Immature natural killer cell (primary cell): ENCODE measurements around the gene SGSM2. TPM values are rescaled to one million over a fixed set of nuclear protein-coding genes. Genes with fewer than 3 reads are reported as not detected.

Experiments
- DNase-seq, 3 donors: peaks; one replicate each; pipeline ENCODE4 v3.0.0; 2022; ENCODE audit warnings: mixed read lengths in 1 of 3
- H3K27ac Mint-ChIP-seq, 6 donors: one replicate each; pipeline ENCODE4 v1.8.0; 2020; ENCODE audit warnings: mixed read lengths in 6 of 6, mild to moderate bottlenecking in 5 of 6, inconsistent platforms in 4 of 6, moderate library complexity in 3 of 6
- H3K27me3 Mint-ChIP-seq, 3 donors: one replicate each; pipeline ENCODE4 v1.8.0; 2020 to 2021; ENCODE audit warnings: low read depth in 3 of 3, mild to moderate bottlenecking in 3 of 3, mixed read lengths in 3 of 3, moderate library complexity in 3 of 3, inconsistent platforms in 1 of 3
- H3K36me3 Mint-ChIP-seq, 3 donors: one replicate each; pipeline ENCODE4 v1.8.0; 2020; ENCODE audit warnings: mixed read lengths in 3 of 3, inconsistent platforms in 2 of 3, mild to moderate bottlenecking in 2 of 3
- H3K4me1 Mint-ChIP-seq, 2 donors: one replicate each; pipeline ENCODE4 v1.8.0; 2020; ENCODE audit warnings: inconsistent platforms in 2 of 2, mild to moderate bottlenecking in 2 of 2, mixed read lengths in 2 of 2, moderate library complexity in 1 of 2
- H3K4me3 Mint-ChIP-seq, 5 donors: one replicate each; pipeline ENCODE4 v1.8.0; 2020; ENCODE audit warnings: mild to moderate bottlenecking in 5 of 5, mixed read lengths in 5 of 5, inconsistent platforms in 3 of 5, moderate library complexity in 3 of 5
- H3K9me3 Mint-ChIP-seq, 6 donors: one replicate each; pipeline ENCODE4 v1.8.0; 2020; ENCODE audit warnings: mild to moderate bottlenecking in 6 of 6, mixed read lengths in 6 of 6, inconsistent platforms in 4 of 6, moderate library complexity in 3 of 6
- polyA plus RNA-seq, 3 donors: library from polyadenylated mRNA; unstranded; fragments of 300-500 nt; fragmentation: Illumina TruSeq; gene quantifications; one replicate each; pipeline ENCODE4 v1.2.3, GENCODE V29; 2021

SGSM2 gene
- 1 to 10 TPM; 1.6 to 8.9 (median 3.3) TPM for polyA plus RNA-seq

- peaks cover 0 to 15% (median 10%) of the 10 kb centered on the region in 3 donors for H3K36me3 Mint-ChIP-seq
- peaks cover 0 to 4% (median 3%) of the 10 kb centered on the region in 3 donors for H3K27me3 Mint-ChIP-seq
- no peaks in the 10 kb centered on the region for H3K9me3 Mint-ChIP-seq
- peak within 1 kb of the TSS; percentile 97 to 99 (median 99) for H3K4me3 Mint-ChIP-seq
- peaks cover 25 to 27% of the 10 kb centered on the region in 2 donors for H3K4me1 Mint-ChIP-seq
- DNase-seq, result peak; percentile 73 to 75 (median 74)
- H3K27ac Mint-ChIP-seq, result peak within 1 kb of the TSS; percentile 87 to 97 (median 92)
These were observed at the start of gene SGSM2 for GRCh38 chr17:2336852-2337543. Gene SGSM2, plus strand, starts transcription at chr17:2337501. Its CDS starts 188 bp downstream, at chr17:2337689.

GRCh38 chr17:2289878-2290478, 47.3 kb upstream of the SGSM2 start:
- Mint-ChIP-seq H3K27ac (no peak overlapping the region), H3K36me3 (peaks cover 22 to 44% (median 32%) of the 10 kb centered on the region in 3 donors), H3K27me3 (peaks cover 0 to 5% (median 0%) of the 10 kb centered on the region in 3 donors)

GRCh38 chr17:2292100-2292499, 45.2 kb upstream of the SGSM2 start:
- Mint-ChIP-seq H3K4me3 (no peak overlapping the region), H3K4me1 (peaks cover 10 to 14% of the 10 kb centered on the region in 2 donors), H3K27ac (peak overlapping the region in 1 of 6 donors; percentile 31)

More at GRCh38 chr17:2289878-2290478, 47.3 kb upstream of the SGSM2 start:
- DNase-seq, result no peak
- Mint-ChIP-seq H3K4me3 (no peak overlapping the region), H3K4me1 (no peaks in the 10 kb centered on the region), H3K9me3 (no peaks in the 10 kb centered on the region)

GRCh38 chr17:2295575-2295974, 41.7 kb upstream of the SGSM2 start:
- no peaks in the 10 kb centered on the region for H3K9me3 Mint-ChIP-seq
- peak overlapping the region in 3 of 6 donors; percentile 1 to 45 (median 19) for H3K27ac Mint-ChIP-seq
- H3K36me3 Mint-ChIP-seq, result peaks cover 32 to 59% (median 32%) of the 10 kb centered on the region in 3 donors
- no peak for DNase-seq
- peaks cover 18 to 33% of the 10 kb centered on the region in 2 donors for H3K4me1 Mint-ChIP-seq
- H3K4me3 Mint-ChIP-seq, result no peak overlapping the region
- peaks cover 0 to 2% (median 0%) of the 10 kb centered on the region in 3 donors for H3K27me3 Mint-ChIP-seq

More at GRCh38 chr17:2292100-2292499, 45.2 kb upstream of the SGSM2 start:
- H3K27me3 Mint-ChIP-seq, result peaks cover 0 to 5% (median 0%) of the 10 kb centered on the region in 3 donors
- no peak for DNase-seq
- H3K36me3 Mint-ChIP-seq, result peaks cover 21 to 51% (median 39%) of the 10 kb centered on the region in 3 donors
- H3K9me3 Mint-ChIP-seq, result no peaks in the 10 kb centered on the region

GRCh38 chr17:2297023-2297422, 40.3 kb upstream of the SGSM2 start:
- no peak for DNase-seq
- Mint-ChIP-seq H3K36me3 (peaks cover 22 to 49% (median 26%) of the 10 kb centered on the region in 3 donors), H3K27me3 (no peaks in the 10 kb centered on the region), H3K4me3 (no peak overlapping the region), H3K4me1 (peaks cover 32 to 43% of the 10 kb centered on the region in 2 donors), H3K27ac (no peak overlapping the region), H3K9me3 (no peaks in the 10 kb centered on the region)

GRCh38 chr17:2299136-2299535, 38.2 kb upstream of the SGSM2 start:
- H3K27me3 Mint-ChIP-seq, result peaks cover 2 to 6% (median 4%) of the 10 kb centered on the region in 3 donors
- no peaks in the 10 kb centered on the region for H3K9me3 Mint-ChIP-seq
- no peak for DNase-seq
- H3K4me3 Mint-ChIP-seq, result no peak overlapping the region
- no peak overlapping the region for H3K27ac Mint-ChIP-seq
- peaks cover 20 to 40% (median 25%) of the 10 kb centered on the region in 3 donors for H3K36me3 Mint-ChIP-seq
- peaks cover 40 to 53% of the 10 kb centered on the region in 2 donors for H3K4me1 Mint-ChIP-seq

GRCh38 chr17:2299756-2300155, 37.5 kb upstream of the SGSM2 start:
- H3K27ac Mint-ChIP-seq, result no peak overlapping the region
- H3K4me3 Mint-ChIP-seq, result no peak overlapping the region
- peaks cover 20 to 35% (median 25%) of the 10 kb centered on the region in 3 donors for H3K36me3 Mint-ChIP-seq
- H3K27me3 Mint-ChIP-seq, result peaks cover 3 to 6% (median 4%) of the 10 kb centered on the region in 3 donors
- no peaks in the 10 kb centered on the region for H3K9me3 Mint-ChIP-seq
- peaks cover 41 to 54% of the 10 kb centered on the region in 2 donors for H3K4me1 Mint-ChIP-seq
- DNase-seq, result no peak

GRCh38 chr17:2302778-2303203, 34.5 kb upstream of the SGSM2 start:
- H3K27me3 Mint-ChIP-seq, result peaks cover 3 to 8% (median 4%) of the 10 kb centered on the region in 3 donors
- no peaks in the 10 kb centered on the region for H3K9me3 Mint-ChIP-seq
- peak overlapping the region; percentile 89 to 93 (median 92) for H3K4me3 Mint-ChIP-seq
- H3K4me1 Mint-ChIP-seq, result peaks cover 41 to 53% of the 10 kb centered on the region in 2 donors
- H3K36me3 Mint-ChIP-seq, result peaks cover 9 to 12% (median 11%) of the 10 kb centered on the region in 3 donors
- no peak for DNase-seq
- H3K27ac Mint-ChIP-seq, result peak overlapping the region; percentile 72 to 93 (median 88)

GRCh38 chr17:2303204-2304188, 33.8 kb upstream of the SGSM2 start, which contains the start of the genes SMG6 and SRR:
Gene SMG6, minus strand, starts transcription at chr17:2303785. Its CDS starts 65 bp downstream, at chr17:2303720.
Gene SRR, plus strand, starts transcription at chr17:2303950. Its CDS starts 11,611 bp downstream, at chr17:2315561.
- Mint-ChIP-seq H3K27me3 (peaks cover 3 to 8% (median 4%) of the 10 kb centered on the region in 3 donors), H3K9me3 (no peaks in the 10 kb centered on the region), H3K36me3 (peaks cover 7 to 9% (median 8%) of the 10 kb centered on the region in 3 donors), H3K27ac (peak within 1 kb of the TSS; percentile 72 to 93 (median 88)), H3K4me3 (peak within 1 kb of the TSS; percentile 89 to 93 (median 92)), H3K4me1 (peaks cover 41 to 48% of the 10 kb centered on the region in 2 donors)
- DNase-seq, result peak; percentile 89 to 93 (median 91)

GRCh38 chr17:2304931-2305330, 32.4 kb upstream of the SGSM2 start:
- Mint-ChIP-seq H3K9me3 (no peaks in the 10 kb centered on the region), H3K36me3 (peaks cover 3 to 4% (median 3%) of the 10 kb centered on the region in 3 donors), H3K27me3 (peaks cover 3 to 9% (median 4%) of the 10 kb centered on the region in 3 donors), H3K4me3 (peak overlapping the region; percentile 55 to 93 (median 67)), H3K27ac (peak overlapping the region in 3 of 6 donors; percentile 27 to 64 (median 35)), H3K4me1 (peaks cover 37 to 53% of the 10 kb centered on the region in 2 donors)
- DNase-seq, result no peak

- H3K36me3 Mint-ChIP-seq, result peaks cover 0 to 4% (median 0%) of the 10 kb centered on the region in 3 donors
- H3K9me3 Mint-ChIP-seq, result no peaks in the 10 kb centered on the region
- H3K27me3 Mint-ChIP-seq, result peaks cover 0 to 3% (median 2%) of the 10 kb centered on the region in 3 donors
- peaks cover 14 to 27% of the 10 kb centered on the region in 2 donors for H3K4me1 Mint-ChIP-seq
- DNase-seq, result no peak
- peak overlapping the region in 2 of 6 donors; percentile 2 to 14 for H3K27ac Mint-ChIP-seq
- H3K4me3 Mint-ChIP-seq, result no peak overlapping the region
These were observed 27.8 kb upstream of the SGSM2 start for GRCh38 chr17:2309338-2310154.

GRCh38 chr17:2312736-2313135, 24.6 kb upstream of the SGSM2 start:
- no peaks in the 10 kb centered on the region for H3K9me3 Mint-ChIP-seq
- H3K27ac Mint-ChIP-seq, result no peak overlapping the region
- H3K27me3 Mint-ChIP-seq, result peaks cover 0 to 1% (median 0%) of the 10 kb centered on the region in 3 donors
- peaks cover 0 to 7% of the 10 kb centered on the region in 2 donors for H3K4me1 Mint-ChIP-seq
- no peak for DNase-seq
- peaks cover 0 to 4% (median 3%) of the 10 kb centered on the region in 3 donors for H3K36me3 Mint-ChIP-seq
- no peak overlapping the region for H3K4me3 Mint-ChIP-seq
